ENCODE results near the gene KRTAP21-2. TPM values are rescaled to one million over a fixed set of nuclear protein-coding genes. Genes with fewer than 3 reads are reported as not detected.

Gene KRTAP21-2
- total RNA-seq = not detected in 2 replicates

DNA sequence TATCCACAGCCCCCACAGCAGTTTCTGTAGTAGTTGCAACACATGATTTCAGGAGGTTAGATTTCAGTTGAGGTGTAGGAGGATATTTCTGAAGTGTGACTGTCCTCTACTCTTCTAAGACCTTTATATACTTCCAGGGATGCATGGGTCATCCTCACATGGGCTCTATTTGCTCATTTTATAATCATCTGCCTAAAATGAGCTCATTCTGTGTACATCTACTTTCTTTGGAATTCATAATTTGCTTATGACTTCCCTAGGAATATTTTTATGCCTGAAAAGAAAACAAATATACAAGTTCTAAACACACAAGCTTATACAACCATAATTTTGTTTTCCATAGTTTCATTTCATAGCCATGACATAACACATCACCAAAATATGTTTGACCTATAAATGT lies at the start of gene KRTAP21-2:
KRTAP21-2 (minus strand) TSS at position 101 of the 400 bp plus-strand sequence; CDS start at position 44, 57 bp downstream.

DNA sequence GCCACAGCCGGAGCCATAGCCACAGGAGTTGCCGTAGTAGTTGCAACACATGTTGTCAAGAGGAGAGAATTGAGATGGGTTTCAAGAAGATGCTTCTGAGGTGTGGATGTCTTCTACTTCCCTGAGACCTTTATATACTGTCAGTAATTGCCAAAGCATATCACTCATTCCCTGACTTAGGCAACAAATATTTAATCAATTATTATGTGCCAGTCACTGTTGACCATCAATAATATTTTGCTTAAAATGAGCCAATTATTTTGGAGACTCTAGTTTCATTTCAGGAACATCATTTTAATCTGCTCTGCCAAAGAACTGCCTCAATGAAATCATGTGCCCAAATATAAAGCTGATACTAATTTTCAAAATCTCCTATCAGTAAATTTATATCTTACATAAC lies 8.3 kb upstream of the KRTAP21-2 start, which contains the start of gene KRTAP21-1:
KRTAP21-1 (minus strand) TSS at position 101 of the 400 bp plus-strand sequence; CDS start at position 51, 50 bp downstream.

DNA sequence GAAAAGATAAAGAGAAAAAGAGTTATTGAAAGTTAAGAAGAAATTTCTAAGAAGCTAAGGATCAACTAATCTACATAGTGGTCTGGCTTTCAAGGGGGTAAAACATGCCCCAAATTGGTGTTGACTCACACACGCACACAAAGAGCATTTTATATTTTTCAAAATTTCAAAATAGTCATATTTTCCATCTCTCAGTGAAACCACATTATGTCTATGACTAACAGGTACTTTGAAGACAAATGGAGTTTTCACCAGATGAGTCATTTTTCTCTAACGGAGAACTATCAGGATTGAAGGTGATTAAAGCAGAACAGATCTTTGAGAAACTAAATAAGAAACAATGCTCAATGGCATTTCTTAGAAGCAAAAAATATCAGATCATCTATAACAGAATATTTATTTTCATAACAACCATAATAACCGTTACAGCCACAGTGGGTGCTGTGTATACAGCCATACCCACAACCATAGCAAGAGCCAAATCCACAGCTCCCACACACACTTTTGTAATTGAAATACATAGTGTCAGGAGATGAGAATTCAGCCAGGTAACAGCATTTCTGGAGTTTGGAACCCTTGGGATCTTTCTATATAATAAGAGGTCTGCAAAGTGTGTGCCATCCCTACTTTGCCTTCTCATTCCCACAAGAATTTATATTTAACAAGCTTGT lies 28.7 kb downstream of the KRTAP21-2 start, which contains the start of gene KRTAP21-3:
KRTAP21-3 (minus strand) TSS at position 539 of the 671 bp plus-strand sequence; CDS start at position 521, 18 bp downstream.

Other genes with a start within 250 kb of the KRTAP21-2 start
- gene KRTAP19-5, start 245.1 kb downstream of the KRTAP21-2 start, total RNA-seq = not detected in 2 replicates
- not detected in 2 replicates for gene KRTAP19-6, start 205.4 kb downstream of the KRTAP21-2 start, total RNA-seq
- not detected in 2 replicates for gene KRTAP19-7, start 185.9 kb downstream of the KRTAP21-2 start, total RNA-seq
- gene KRTAP22-2, start 156.9 kb downstream of the KRTAP21-2 start, total RNA-seq = not detected in 2 replicates
- not detected in 2 replicates for gene KRTAP6-3, start 154.8 kb downstream of the KRTAP21-2 start, total RNA-seq
- not detected in 2 replicates for gene KRTAP6-2, start 148.4 kb downstream of the KRTAP21-2 start, total RNA-seq
- gene KRTAP22-1, start 146.2 kb downstream of the KRTAP21-2 start, total RNA-seq = not detected in 2 replicates
- gene KRTAP6-1, start 133.3 kb downstream of the KRTAP21-2 start, total RNA-seq = not detected in 2 replicates
- not detected in 2 replicates for gene KRTAP20-1, start 130.8 kb downstream of the KRTAP21-2 start, total RNA-seq
- gene KRTAP20-4, start 126.6 kb downstream of the KRTAP21-2 start, total RNA-seq = not detected in 2 replicates
- gene KRTAP20-2, start 112.1 kb downstream of the KRTAP21-2 start, total RNA-seq = not detected in 2 replicates
- gene KRTAP20-3, start 104.4 kb downstream of the KRTAP21-2 start, total RNA-seq = not detected in 2 replicates
- not detected in 2 replicates for gene KRTAP21-3, start 28.5 kb downstream of the KRTAP21-2 start, total RNA-seq
- not detected in 2 replicates for gene KRTAP21-1, start 8.2 kb upstream of the KRTAP21-2 start, total RNA-seq
- not detected in 2 replicates for gene KRTAP8-1, start 66.0 kb upstream of the KRTAP21-2 start, total RNA-seq
- gene KRTAP7-1, start 82.5 kb upstream of the KRTAP21-2 start, total RNA-seq = not detected in 2 replicates
- gene KRTAP11-1, start 134.3 kb upstream of the KRTAP21-2 start, total RNA-seq = not detected in 2 replicates